ENCODE results near the gene COQ8A. TPM values are rescaled to one million over a fixed set of nuclear protein-coding genes. Genes with fewer than 3 reads are reported as not detected.

The COQ8A gene
- total RNA-seq, 1 donor: 14.1 TPM

- Histone ChIP-seq H3K4me3 (ENCODE audit: insufficient read depth, low read length) (no peak overlapping the region), H3K36me3 (ENCODE audit: insufficient read depth, low read length) (no peaks in the 10 kb centered on the region), H3K27me3 (ENCODE audit: insufficient read depth, low read length) (no peaks in the 10 kb centered on the region), H3K9me3 (ENCODE audit: low read depth, low read length) (no peaks in the 10 kb centered on the region), H4K20me1 (ENCODE audit: insufficient read depth, low read length) (peaks cover 2% of the 10 kb centered on the region), H3K79me2 (ENCODE audit: insufficient read depth, low read length) (no peaks in the 10 kb centered on the region), H2AFZ (ENCODE audit: low read length) (no peak overlapping the region), H3K4me1 (ENCODE audit: insufficient read depth, low read length) (peaks cover 3% of the 10 kb centered on the region), H3K27ac (ENCODE audit: low read depth, low read length) (no peak overlapping the region), H3K4me2 (ENCODE audit: insufficient read depth, low read length) (no peak overlapping the region)
- peak; percentile 83 for DNase-seq (ENCODE audit: insufficient read length, low spot score, missing footprints)
- no peak for TF ChIP-seq CTCF (IDR thresholded peaks at IDR 0.05; ENCODE audit: extremely low read depth, low read depth, low read length)
Observed at GRCh38 chr1:226979517-226980121, 39.5 kb downstream of the COQ8A start.

GRCh38 chr1:226980122-226980560 lies 40.0 kb downstream of the COQ8A start:
- peak; percentile 75 for DNase-seq (ENCODE audit: insufficient read length, low spot score, missing footprints)
- H3K27me3 ChIP-seq (ENCODE audit: insufficient read depth, low read length): no peaks in the 10 kb centered on the region

GRCh38 chr1:226980565-226981385 lies 40.7 kb downstream of the COQ8A start:
- H3K9me3 ChIP-seq (ENCODE audit: low read depth, low read length): no peaks in the 10 kb centered on the region
- H2AFZ ChIP-seq (ENCODE audit: low read length): no peak overlapping the region
- no peak overlapping the region for H3K27ac ChIP-seq (ENCODE audit: low read depth, low read length)
- no peaks in the 10 kb centered on the region for H3K79me2 ChIP-seq (ENCODE audit: insufficient read depth, low read length)
- no peaks in the 10 kb centered on the region for H3K27me3 ChIP-seq (ENCODE audit: insufficient read depth, low read length)
- no peaks in the 10 kb centered on the region for H3K36me3 ChIP-seq (ENCODE audit: insufficient read depth, low read length)
- TF ChIP-seq CTCF (IDR thresholded peaks at IDR 0.05; ENCODE audit: extremely low read depth, low read depth, low read length): no peak
- no peak overlapping the region for H3K4me3 ChIP-seq (ENCODE audit: insufficient read depth, low read length)
- peaks cover 2% of the 10 kb centered on the region for H4K20me1 ChIP-seq (ENCODE audit: insufficient read depth, low read length)
- H3K4me1 ChIP-seq (ENCODE audit: insufficient read depth, low read length): no peaks in the 10 kb centered on the region
- H3K4me2 ChIP-seq (ENCODE audit: insufficient read depth, low read length): no peak overlapping the region
- DNase-seq (ENCODE audit: insufficient read length, low spot score, missing footprints): peak; percentile 72

More at GRCh38 chr1:226980122-226980560, 40.0 kb downstream of the COQ8A start:
- Histone ChIP-seq H2AFZ (ENCODE audit: low read length) (no peak overlapping the region), H3K4me1 (ENCODE audit: insufficient read depth, low read length) (no peaks in the 10 kb centered on the region), H3K36me3 (ENCODE audit: insufficient read depth, low read length) (no peaks in the 10 kb centered on the region), H3K4me2 (ENCODE audit: insufficient read depth, low read length) (no peak overlapping the region), H3K4me3 (ENCODE audit: insufficient read depth, low read length) (no peak overlapping the region), H3K27ac (ENCODE audit: low read depth, low read length) (no peak overlapping the region), H3K9me3 (ENCODE audit: low read depth, low read length) (no peaks in the 10 kb centered on the region), H4K20me1 (ENCODE audit: insufficient read depth, low read length) (peaks cover 2% of the 10 kb centered on the region), H3K79me2 (ENCODE audit: insufficient read depth, low read length) (no peaks in the 10 kb centered on the region)
- TF ChIP-seq CTCF (IDR thresholded peaks at IDR 0.05; ENCODE audit: extremely low read depth, low read depth, low read length): no peak

- TF ChIP-seq CTCF (IDR thresholded peaks at IDR 0.05; ENCODE audit: extremely low read depth, low read depth, low read length): no peak
- H3K4me2 ChIP-seq (ENCODE audit: insufficient read depth, low read length): no peak overlapping the region
- H3K9me3 ChIP-seq (ENCODE audit: low read depth, low read length): no peaks in the 10 kb centered on the region
- H3K27me3 ChIP-seq (ENCODE audit: insufficient read depth, low read length): no peaks in the 10 kb centered on the region
- no peaks in the 10 kb centered on the region for H3K79me2 ChIP-seq (ENCODE audit: insufficient read depth, low read length)
- H3K4me3 ChIP-seq (ENCODE audit: insufficient read depth, low read length): no peak overlapping the region
- no peaks in the 10 kb centered on the region for H3K36me3 ChIP-seq (ENCODE audit: insufficient read depth, low read length)
- H3K4me1 ChIP-seq (ENCODE audit: insufficient read depth, low read length): no peaks in the 10 kb centered on the region
- peaks cover 2% of the 10 kb centered on the region for H4K20me1 ChIP-seq (ENCODE audit: insufficient read depth, low read length)
- H3K27ac ChIP-seq (ENCODE audit: low read depth, low read length): no peak overlapping the region
- DNase-seq (ENCODE audit: insufficient read length, low spot score, missing footprints): no peak
- no peak overlapping the region for H2AFZ ChIP-seq (ENCODE audit: low read length)
Observed at GRCh38 chr1:226981386-226981817, 41.3 kb downstream of the COQ8A start.

All from osteoblast (primary cell).